H9 (cell line): ENCODE data around the gene MYOF. TPM values are rescaled to one million over a fixed set of nuclear protein-coding genes. Genes with fewer than 3 reads are reported as not detected.

Source experiments
- DNase-seq: peaks from one replicate; pipeline ENCODE4 v3.0.0-alpha.2; 2017
- H2AFZ ChIP-seq: one replicate; pipeline ENCODE4 v1.6.1; 2013; ENCODE audit warnings: mild to moderate bottlenecking, low read length, control low read depth, moderate library complexity
- H2AK5ac ChIP-seq: 2 replicates; pipeline ENCODE4 v1.6.1; 2013; ENCODE audit warnings: low read length, control low read depth, mixed read lengths; ENCODE audit not compliant: insufficient read length
- H2BK120ac ChIP-seq: one replicate; pipeline ENCODE4 v1.6.1; 2013; ENCODE audit warnings: low read depth, mild to moderate bottlenecking, low read length, control low read depth, inconsistent platforms; ENCODE audit not compliant: poor library complexity, severe bottlenecking
- H2BK12ac ChIP-seq: 2 replicates; pipeline ENCODE4 v1.6.1; 2013; ENCODE audit warnings: low read length, control low read depth, mixed read lengths, low read depth; ENCODE audit not compliant: insufficient read length
- H2BK15ac ChIP-seq: 2 replicates; pipeline ENCODE4 v1.6.1; 2013; ENCODE audit warnings: low read depth, low read length, control low read depth
- H2BK20ac ChIP-seq: one replicate; pipeline ENCODE4 v1.6.1; 2013; ENCODE audit warnings: low read depth, mild to moderate bottlenecking, low read length, control low read depth, inconsistent platforms; ENCODE audit not compliant: poor library complexity, severe bottlenecking
- H2BK5ac ChIP-seq: 2 replicates; pipeline ENCODE4 v1.6.1; 2013; ENCODE audit warnings: low read length, control low read depth, mixed read lengths; ENCODE audit not compliant: insufficient read length
- H3K14ac ChIP-seq: 2 replicates; pipeline ENCODE4 v1.6.1; 2013; ENCODE audit warnings: low read length, control low read depth; ENCODE audit not compliant: insufficient read depth
- H3K18ac ChIP-seq: 2 replicates; pipeline ENCODE4 v1.6.1; 2013; ENCODE audit warnings: low read depth, mild to moderate bottlenecking, mixed read lengths, low read length, control low read depth; ENCODE audit not compliant: insufficient read length
- H3K23ac ChIP-seq: 2 replicates; pipeline ENCODE4 v1.6.1; 2013; ENCODE audit warnings: low read length, control low read depth, mixed read lengths, low read depth; ENCODE audit not compliant: insufficient read length
- H3K23me2 ChIP-seq: 2 replicates; pipeline ENCODE4 v1.6.1; 2013; ENCODE audit warnings: low read depth, mild to moderate bottlenecking, mixed read lengths, low read length, control low read depth; ENCODE audit not compliant: insufficient read length, poor library complexity, severe bottlenecking
- H3K27ac ChIP-seq: 2 replicates; pipeline ENCODE4 v1.5.1; 2013; ENCODE audit warnings: low read length, control low read depth, mixed read lengths, low read depth; ENCODE audit not compliant: insufficient read length
- H3K27me3 ChIP-seq: 2 replicates; pipeline ENCODE4 v1.6.1; 2013; ENCODE audit warnings: low read length, control low read depth, inconsistent platforms; ENCODE audit not compliant: insufficient read depth
- H3K4ac ChIP-seq: 2 replicates; pipeline ENCODE4 v1.6.1; 2013; ENCODE audit warnings: low read depth, mild to moderate bottlenecking, control low read depth, inconsistent platforms, low read length, moderate library complexity
- H3K4me1 ChIP-seq: 2 replicates; pipeline ENCODE4 v1.6.1; 2013; ENCODE audit warnings: low read length, control low read depth, inconsistent platforms; ENCODE audit not compliant: insufficient read depth
- H3K4me2 ChIP-seq: 2 replicates; pipeline ENCODE4 v1.6.1; 2013; ENCODE audit warnings: low read length, control low read depth, mixed read lengths; ENCODE audit not compliant: insufficient read length, insufficient read depth
- H3K56ac ChIP-seq: 2 replicates; pipeline ENCODE4 v1.6.1; 2013; ENCODE audit warnings: low read depth, mild to moderate bottlenecking, mixed read lengths, low read length, control low read depth; ENCODE audit not compliant: insufficient read length
- H3K79me1 ChIP-seq: 2 replicates; pipeline ENCODE4 v1.6.1; 2013; ENCODE audit warnings: low read depth, mild to moderate bottlenecking, moderate library complexity, low read length, control low read depth, inconsistent platforms; ENCODE audit not compliant: insufficient read depth, poor library complexity, severe bottlenecking
- H3K79me2 ChIP-seq: 2 replicates; pipeline ENCODE4 v1.6.1; 2013; ENCODE audit warnings: low read length, control low read depth, inconsistent platforms; ENCODE audit not compliant: insufficient read depth
- H3K9ac ChIP-seq: 2 replicates; pipeline ENCODE4 v1.6.1; 2013; ENCODE audit warnings: low read length, control low read depth, mixed read lengths; ENCODE audit not compliant: insufficient read length; ENCODE audit errors: extremely low read depth
- H3K9me3 ChIP-seq: one replicate; pipeline ENCODE4 v1.6.1; 2013; ENCODE audit warnings: low read depth, low read length, inconsistent platforms; ENCODE audit not compliant: control insufficient read depth
- H3T11ph ChIP-seq: one replicate; pipeline ENCODE4 v1.6.1; 2013; ENCODE audit warnings: mild to moderate bottlenecking, low read length, control low read depth, inconsistent platforms
- H4K20me1 ChIP-seq: one replicate; pipeline ENCODE4 v1.6.1; 2013; ENCODE audit not compliant: control insufficient read depth, insufficient read length, insufficient read depth
- H4K5ac ChIP-seq: 2 replicates; pipeline ENCODE4 v1.6.1; 2013; ENCODE audit warnings: low read depth, mild to moderate bottlenecking, mixed read lengths, low read length, control low read depth; ENCODE audit not compliant: insufficient read length
- H4K8ac ChIP-seq: replicated peaks from 2 replicates; pipeline ENCODE4 v1.6.1; 2013; ENCODE audit warnings: low read length, control low read depth, mixed read lengths, low read depth; ENCODE audit not compliant: insufficient read length
- H4K91ac ChIP-seq: 2 replicates; pipeline ENCODE4 v1.6.1; 2013; ENCODE audit warnings: low read depth, mild to moderate bottlenecking, moderate library complexity, mixed read lengths, low read length, control low read depth; ENCODE audit not compliant: insufficient read length
- H3K27ac Mint-ChIP-seq, 3 experiments: 2 replicates in 2 of 3; 3 replicates in 1 of 3; pipeline ENCODE4 v1.8.0; 2020 to 2021; ENCODE audit warnings: mixed read lengths in 3 of 3, mild to moderate bottlenecking in 1 of 3, moderate library complexity in 1 of 3
- H3K27me3 Mint-ChIP-seq: 2 replicates; pipeline ENCODE4 v1.8.0; 2021; ENCODE audit warnings: low read depth, mild to moderate bottlenecking, moderate library complexity, mixed read lengths
- H3K36me3 Mint-ChIP-seq, 3 experiments: 2 replicates in 2 of 3; 3 replicates in 1 of 3; pipeline ENCODE4 v1.8.0; 2020 to 2021; ENCODE audit warnings: low read depth in 3 of 3, mixed read lengths in 3 of 3; ENCODE audit not compliant: insufficient read depth in 1 of 3
- H3K4me1 Mint-ChIP-seq, 2 experiments: 2 replicates each; pipeline ENCODE4 v1.8.0; 2020; ENCODE audit warnings: mixed read lengths in 2 of 2
- H3K4me3 Mint-ChIP-seq, 2 experiments: 2 replicates in 1 of 2; 3 replicates in 1 of 2; pipeline ENCODE4 v1.8.0; 2020 to 2021; ENCODE audit warnings: mild to moderate bottlenecking in 2 of 2, mixed read lengths in 2 of 2, moderate library complexity in 1 of 2
- H3K9me3 Mint-ChIP-seq, 2 experiments: 2 replicates in 1 of 2; 3 replicates in 1 of 2; pipeline ENCODE4 v1.8.0; 2020; ENCODE audit warnings: mild to moderate bottlenecking in 2 of 2, mixed read lengths in 2 of 2, moderate library complexity in 1 of 2
- CTCF ChIP-seq: fragments of 200-600 bp; sonication (generic); conservative IDR thresholded peaks from 3 replicates; pipeline ENCODE4 v1.8.0; 2021; ENCODE audit warnings: antibody characterized with exemption, mild to moderate bottlenecking
- WGBS: extraction: QIAGEN DNeasy Blood & Tissue Kit; methylation state at CpG from one replicate; pipeline ENCODE4 v1.1.7; 2013; ENCODE audit warnings: missing lambda C conversion rate, low lambda C conversion rate, mixed read lengths; ENCODE audit not compliant: insufficient read length; ENCODE audit errors: extremely low coverage; 5-methylcytosine and 5-hydroxymethylcytosine counted together
- total RNA-seq: library from RNA; stranded (reverse); gene quantifications from 2 replicates; pipeline ENCODE4 v1.2.1, GENCODE V29; 2021

Gene MYOF
- total RNA-seq, 1 experiment from 2014 or later: 2.8 TPM

- no peaks in the 10 kb centered on the region for H3K79me1 ChIP-seq
- no peak overlapping the region for H3K14ac ChIP-seq
- no peak overlapping the region for H3T11ph ChIP-seq
- DNase-seq: no peak
- no peak overlapping the region for H3K9ac ChIP-seq
- no peaks in the 10 kb centered on the region for H3K79me2 ChIP-seq
- H3K4me1 Mint-ChIP-seq: peaks cover 10 to 12% of the 10 kb centered on the region in 2 experiments
- H2BK5ac ChIP-seq: no peak overlapping the region
- H3K23me2 ChIP-seq: no peaks in the 10 kb centered on the region
- H2AFZ ChIP-seq: no peak overlapping the region
- no peaks in the 10 kb centered on the region; a peak in 1 of 5 replicates for H3K9me3 Mint-ChIP-seq
- H3K27me3 Mint-ChIP-seq: no peaks in the 10 kb centered on the region; the same call in none of the 2 replicates
- no peaks in the 10 kb centered on the region for H4K20me1 ChIP-seq
- H3K27ac Mint-ChIP-seq: no peak overlapping the region
- H3K4me3 Mint-ChIP-seq: no peak overlapping the region
- no peaks in the 10 kb centered on the region for H3K4me1 ChIP-seq
- no peak overlapping the region for H2BK12ac ChIP-seq
- H4K5ac ChIP-seq: no peak overlapping the region
- no peak for TF ChIP-seq CTCF
- no peak overlapping the region for H4K91ac ChIP-seq
- H3K9me3 ChIP-seq: no peaks in the 10 kb centered on the region
- no peaks in the 10 kb centered on the region for H3K27me3 ChIP-seq
- H3K18ac ChIP-seq: no peak overlapping the region
- H3K36me3 Mint-ChIP-seq: no peaks in the 10 kb centered on the region; a peak in 1 of 7 replicates
- H2BK20ac ChIP-seq: no peak overlapping the region
- no peak overlapping the region for H3K23ac ChIP-seq
- H3K27ac ChIP-seq: no peak overlapping the region
- H2BK120ac ChIP-seq: no peak overlapping the region
- no CpG with 5 or more reads among the region's 3 CpGs for WGBS
- H3K56ac ChIP-seq: no peak overlapping the region
- H3K4me2 ChIP-seq: no peak overlapping the region
- H3K4ac ChIP-seq: no peak overlapping the region
- H2BK15ac ChIP-seq: no peak overlapping the region
- H2AK5ac ChIP-seq: no peak overlapping the region
- H4K8ac ChIP-seq: no peak overlapping the region
Observed at GRCh38 chr10:93404048-93404354, 78.1 kb downstream of the MYOF start.
